Measurements from ENCODE around the gene CAVIN4.

DNA sequence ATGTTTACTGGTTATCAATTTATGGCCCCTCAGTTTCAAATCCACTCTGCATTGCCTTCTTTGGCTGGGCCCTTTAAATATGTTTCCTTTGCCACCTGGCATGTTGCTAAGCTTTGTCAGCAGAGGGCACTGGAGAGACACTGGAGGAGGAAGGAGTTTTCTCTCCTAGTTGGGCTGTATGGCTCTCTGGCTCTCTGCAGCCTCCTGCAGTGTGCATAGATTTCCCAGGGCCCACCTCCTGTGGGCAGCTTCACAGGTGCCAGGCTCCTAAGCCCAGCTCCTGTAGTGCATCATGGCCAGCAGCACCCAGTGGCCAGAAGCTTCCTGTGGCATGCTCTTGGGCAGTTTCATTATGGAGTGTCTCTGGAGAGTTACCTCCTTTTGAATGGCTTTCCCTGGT lies 23.3 kb downstream of the CAVIN4 start:
- TF ChIP-seq, protein P1, sequence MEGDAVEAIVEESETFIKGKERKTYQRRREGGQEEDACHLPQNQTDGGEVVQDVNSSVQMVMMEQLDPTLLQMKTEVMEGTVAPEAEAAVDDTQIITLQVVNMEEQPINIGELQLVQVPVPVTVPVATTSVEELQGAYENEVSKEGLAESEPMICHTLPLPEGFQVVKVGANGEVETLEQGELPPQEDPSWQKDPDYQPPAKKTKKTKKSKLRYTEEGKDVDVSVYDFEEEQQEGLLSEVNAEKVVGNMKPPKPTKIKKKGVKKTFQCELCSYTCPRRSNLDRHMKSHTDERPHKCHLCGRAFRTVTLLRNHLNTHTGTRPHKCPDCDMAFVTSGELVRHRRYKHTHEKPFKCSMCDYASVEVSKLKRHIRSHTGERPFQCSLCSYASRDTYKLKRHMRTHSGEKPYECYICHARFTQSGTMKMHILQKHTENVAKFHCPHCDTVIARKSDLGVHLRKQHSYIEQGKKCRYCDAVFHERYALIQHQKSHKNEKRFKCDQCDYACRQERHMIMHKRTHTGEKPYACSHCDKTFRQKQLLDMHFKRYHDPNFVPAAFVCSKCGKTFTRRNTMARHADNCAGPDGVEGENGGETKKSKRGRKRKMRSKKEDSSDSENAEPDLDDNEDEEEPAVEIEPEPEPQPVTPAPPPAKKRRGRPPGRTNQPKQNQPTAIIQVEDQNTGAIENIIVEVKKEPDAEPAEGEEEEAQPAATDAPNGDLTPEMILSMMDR (IDR thresholded peaks at IDR 0.05; ENCODE audit: insufficient read depth, low read length, poor library complexity, severe bottlenecking), result peak; percentile 58
- no peak for TF ChIP-seq EZH2phosphoT487 (conservative IDR thresholded peaks at IDR 0.05; ENCODE audit: low read length)

Measured in SU-DHL-6 (cell line).